ENCODE data around the gene NAGPA.

DNA sequence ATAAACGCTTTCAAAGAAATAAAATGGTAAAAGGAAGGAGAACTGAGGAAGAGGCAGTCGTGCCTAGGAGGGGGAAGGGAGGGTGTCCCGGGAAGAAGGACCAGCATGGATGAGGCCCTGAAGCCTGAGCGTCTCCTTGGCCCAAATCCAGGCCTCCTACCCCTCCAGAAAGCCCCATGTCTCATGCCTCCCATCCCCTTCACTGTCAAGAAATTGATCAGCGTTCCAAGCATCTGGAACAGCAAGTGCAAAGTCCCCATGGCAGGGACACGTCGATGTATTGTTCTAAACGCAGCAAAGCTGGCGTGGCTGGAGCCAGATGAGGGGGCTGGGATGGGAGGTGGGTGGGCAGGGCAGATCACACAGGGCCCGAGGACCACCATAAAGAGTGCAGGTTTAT, 53.0 kb downstream of the NAGPA start:
- TF ChIP-seq, protein P1, sequence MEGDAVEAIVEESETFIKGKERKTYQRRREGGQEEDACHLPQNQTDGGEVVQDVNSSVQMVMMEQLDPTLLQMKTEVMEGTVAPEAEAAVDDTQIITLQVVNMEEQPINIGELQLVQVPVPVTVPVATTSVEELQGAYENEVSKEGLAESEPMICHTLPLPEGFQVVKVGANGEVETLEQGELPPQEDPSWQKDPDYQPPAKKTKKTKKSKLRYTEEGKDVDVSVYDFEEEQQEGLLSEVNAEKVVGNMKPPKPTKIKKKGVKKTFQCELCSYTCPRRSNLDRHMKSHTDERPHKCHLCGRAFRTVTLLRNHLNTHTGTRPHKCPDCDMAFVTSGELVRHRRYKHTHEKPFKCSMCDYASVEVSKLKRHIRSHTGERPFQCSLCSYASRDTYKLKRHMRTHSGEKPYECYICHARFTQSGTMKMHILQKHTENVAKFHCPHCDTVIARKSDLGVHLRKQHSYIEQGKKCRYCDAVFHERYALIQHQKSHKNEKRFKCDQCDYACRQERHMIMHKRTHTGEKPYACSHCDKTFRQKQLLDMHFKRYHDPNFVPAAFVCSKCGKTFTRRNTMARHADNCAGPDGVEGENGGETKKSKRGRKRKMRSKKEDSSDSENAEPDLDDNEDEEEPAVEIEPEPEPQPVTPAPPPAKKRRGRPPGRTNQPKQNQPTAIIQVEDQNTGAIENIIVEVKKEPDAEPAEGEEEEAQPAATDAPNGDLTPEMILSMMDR (IDR thresholded peaks at IDR 0.05) = no peak
- no peak for TF ChIP-seq POLR2A (IDR thresholded peaks at IDR 0.05)

All from thyroid gland (tissue), 4 donors.